ENCODE measurements around the gene ZNF157.

ZNF157 gene

GRCh38 chrX:47370278-47370677 is at the start of gene ZNF157:
Gene ZNF157 (plus strand): TSS chrX:47370578. CDS start chrX:47370669, 91 bp downstream.
- no peak for ATAC-seq
- no peak for TF ChIP-seq ZFP3 (CRISPR knock-in tag; IDR thresholded peaks at IDR 0.05)
- no peak for TF ChIP-seq ZNF8 (CRISPR knock-in tag; IDR thresholded peaks at IDR 0.05)
- TF ChIP-seq TSHZ2 (CRISPR knock-in tag; IDR thresholded peaks at IDR 0.05) = no peak
- TF ChIP-seq SNAI2 (CRISPR knock-in tag; IDR thresholded peaks at IDR 0.05) = no peak
- no peak for TF ChIP-seq TCF4 (CRISPR knock-in tag; IDR thresholded peaks at IDR 0.05; ENCODE audit: borderline replicate concordance)
- TF ChIP-seq BACH2 (CRISPR knock-in tag; IDR thresholded peaks at IDR 0.05; ENCODE audit: borderline replicate concordance) = no peak

GRCh38 chrX:47321386-47321785 is 49.0 kb upstream of the ZNF157 start:
- no peak for ATAC-seq
- TF ChIP-seq CSDC2 (CRISPR knock-in tag; IDR thresholded peaks at IDR 0.05) (no peak), ZFP30 (CRISPR knock-in tag; IDR thresholded peaks at IDR 0.05) (no peak), GLIS3 (CRISPR knock-in tag; IDR thresholded peaks at IDR 0.05) (no peak), PPARA (CRISPR knock-in tag; IDR thresholded peaks at IDR 0.05; ENCODE audit: borderline replicate concordance) (no peak), PATZ1 (CRISPR knock-in tag; IDR thresholded peaks at IDR 0.05; ENCODE audit: borderline replicate concordance) (no peak), BACH2 (CRISPR knock-in tag; IDR thresholded peaks at IDR 0.05; ENCODE audit: borderline replicate concordance) (no peak), CSRNP3 (CRISPR knock-in tag; IDR thresholded peaks at IDR 0.05) (no peak), ZC3H10 (CRISPR knock-in tag; IDR thresholded peaks at IDR 0.05) (no peak), TCF4 (CRISPR knock-in tag; IDR thresholded peaks at IDR 0.05; ENCODE audit: borderline replicate concordance) (no peak), ZNF565 (CRISPR knock-in tag; conservative IDR thresholded peaks at IDR 0.05; ENCODE audit: low read depth) (no peak), ZNF70 (CRISPR knock-in tag; IDR thresholded peaks at IDR 0.05) (no peak), TSHZ2 (CRISPR knock-in tag; IDR thresholded peaks at IDR 0.05) (no peak), ZNF8 (CRISPR knock-in tag; IDR thresholded peaks at IDR 0.05) (no peak), ISL1 (CRISPR knock-in tag; IDR thresholded peaks at IDR 0.05) (no peak)

GRCh38 chrX:47321823-47322371 is 48.5 kb upstream of the ZNF157 start:
- ATAC-seq = no peak
- no peak for TF ChIP-seq ARNTL (CRISPR knock-in tag; IDR thresholded peaks at IDR 0.05; ENCODE audit: borderline replicate concordance, low read depth)
- TF ChIP-seq PATZ1 (CRISPR knock-in tag; IDR thresholded peaks at IDR 0.05; ENCODE audit: borderline replicate concordance) = no peak
- no peak for TF ChIP-seq RARB (CRISPR knock-in tag; IDR thresholded peaks at IDR 0.05)
- TF ChIP-seq POU6F1 (CRISPR knock-in tag; IDR thresholded peaks at IDR 0.05; ENCODE audit: borderline replicate concordance, low read depth) = no peak
- no peak for TF ChIP-seq ZNF8 (CRISPR knock-in tag; IDR thresholded peaks at IDR 0.05)
